Measurements from ENCODE around the gene FAM181B. TPM values are rescaled to one million over a fixed set of nuclear protein-coding genes. Genes with fewer than 3 reads are reported as not detected.

FAM181B gene
- 0.04 to 0.08 TPM (median 0.05 TPM) in 4 of 5 replicates, not detected in the other for total RNA-seq (2022; extraction: Qiagen RNA extraction)

DNA sequence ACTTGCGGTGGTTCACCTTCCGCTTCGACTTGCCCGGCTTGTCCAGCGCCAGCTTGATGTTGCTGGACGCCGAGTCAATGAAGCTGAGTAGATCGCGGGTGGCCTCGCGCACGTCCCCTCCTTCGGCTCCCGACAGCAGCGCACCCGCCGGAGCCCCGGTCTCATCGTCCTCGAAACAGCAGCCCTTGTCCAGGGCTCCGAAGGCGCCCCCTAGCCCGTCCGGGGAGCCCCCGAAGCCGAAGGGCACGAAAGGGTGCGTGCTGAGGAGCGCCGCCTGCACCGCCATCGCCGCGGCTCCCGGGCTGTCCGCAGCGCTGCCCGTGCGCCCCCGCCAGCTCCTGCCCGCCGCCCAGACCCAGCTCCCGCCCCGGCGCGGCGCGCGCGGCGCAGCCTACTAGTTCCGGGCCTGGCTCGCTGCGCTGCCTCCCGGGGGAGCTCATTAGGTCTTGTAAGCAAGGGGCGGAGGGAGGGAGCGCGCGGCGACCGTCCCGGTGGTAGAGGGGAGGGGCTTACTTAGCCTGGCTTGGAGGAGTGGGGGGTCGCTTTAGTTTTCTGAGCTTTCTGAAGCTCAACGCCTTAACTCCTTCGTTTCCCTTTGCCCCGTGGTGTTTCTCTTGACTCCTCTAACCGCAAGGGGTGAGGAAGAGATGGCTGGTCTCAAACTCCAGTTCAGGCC is at the start of gene FAM181B:
TSS of gene FAM181B (minus strand) at position 421 of the 676 bp plus-strand sequence. CDS start at position 286, 135 bp downstream.

Other genes with a start within 250 kb of the FAM181B start
- gene PRCP, start 166.6 kb upstream of the FAM181B start, total RNA-seq (2022; extraction: Qiagen RNA extraction) = 45.8 to 52.4 TPM (median 50.0 TPM) in 5 replicates
- 13.0 to 18.5 TPM (median 15.2 TPM) in 5 replicates for gene DDIAS, start 167.9 kb upstream of the FAM181B start, total RNA-seq (2022; extraction: Qiagen RNA extraction)